Erythroblast (primary cell): ENCODE data around the gene FTMT.

ENCODE experiments used
- GATA1 ChIP-seq: IDR thresholded peaks from 2 replicates; pipeline ENCODE4 v1.6.1; 2011; ENCODE audit warnings: low read depth, mild to moderate bottlenecking, control low read depth, low read length, moderate library complexity
- POLR2A ChIP-seq: IDR thresholded peaks from 2 replicates; pipeline ENCODE4 v1.6.1; 2011; ENCODE audit warnings: mild to moderate bottlenecking, low read length

DNA sequence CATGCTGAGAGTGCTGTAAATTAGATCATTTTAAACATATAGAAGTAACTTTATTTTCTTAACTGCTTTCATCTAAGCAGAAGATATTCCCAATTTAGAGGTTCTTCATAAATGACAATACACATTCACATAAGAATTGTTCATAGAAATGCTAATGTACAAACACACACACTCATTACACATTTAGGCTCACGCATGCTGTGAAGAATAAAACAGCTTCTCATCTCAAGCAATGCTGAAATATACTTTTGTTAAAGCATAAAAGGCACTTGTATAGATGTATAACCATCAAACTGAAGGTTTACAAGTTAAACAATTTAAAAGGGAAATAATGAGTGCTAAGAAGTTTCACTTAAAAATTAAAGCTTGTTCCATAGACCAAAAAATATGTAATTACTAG is 18.1 kb upstream of the FTMT start:
- TF ChIP-seq POLR2A = no peak
- no peak for TF ChIP-seq GATA1
